Occipital lobe (tissue), 2 donors: ENCODE results near the gene TAS2R41. TPM values are rescaled to one million over a fixed set of nuclear protein-coding genes. Genes with fewer than 3 reads are reported as not detected.
"Not testable (repeated sequence)": the region's sequence is repeated elsewhere in the genome, so short reads cannot be mapped to it uniquely, and the experiment has no call there.

Source experiments
- DNase-seq: peaks from one replicate; lab custom pipeline; 2025; lab: John Stamatoyannopoulos, UW
- total RNA-seq: library from RNA; depleted of rRNA; stranded (reverse); fragments of >200 nt; gene quantifications from one replicate; pipeline ENCODE4 v1.2.3, GENCODE V29; 2014

TAS2R41 gene
- total RNA-seq, 1 donor from 2014 or later: not detected

DNA sequence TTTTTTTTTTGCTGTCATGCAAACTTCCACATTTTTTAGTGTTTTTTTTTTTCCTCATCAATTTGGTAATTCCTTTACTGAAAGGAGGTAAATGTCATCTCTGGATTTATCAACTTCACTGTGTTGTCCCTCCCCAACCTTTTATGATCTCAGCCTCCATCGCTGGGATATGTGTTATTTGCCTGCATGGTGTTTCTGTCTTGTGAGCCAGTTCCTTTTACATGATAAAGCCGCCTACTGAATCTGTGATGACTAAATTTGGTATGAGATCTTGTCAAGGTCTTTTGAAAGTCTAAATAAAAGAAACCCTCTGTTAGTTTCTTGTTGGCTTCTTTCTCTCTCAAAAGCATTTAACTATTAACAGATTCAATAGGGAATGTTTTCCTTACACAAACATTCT lies 39.3 kb downstream of the TAS2R41 start:
- DNase-seq: no peak

DNA sequence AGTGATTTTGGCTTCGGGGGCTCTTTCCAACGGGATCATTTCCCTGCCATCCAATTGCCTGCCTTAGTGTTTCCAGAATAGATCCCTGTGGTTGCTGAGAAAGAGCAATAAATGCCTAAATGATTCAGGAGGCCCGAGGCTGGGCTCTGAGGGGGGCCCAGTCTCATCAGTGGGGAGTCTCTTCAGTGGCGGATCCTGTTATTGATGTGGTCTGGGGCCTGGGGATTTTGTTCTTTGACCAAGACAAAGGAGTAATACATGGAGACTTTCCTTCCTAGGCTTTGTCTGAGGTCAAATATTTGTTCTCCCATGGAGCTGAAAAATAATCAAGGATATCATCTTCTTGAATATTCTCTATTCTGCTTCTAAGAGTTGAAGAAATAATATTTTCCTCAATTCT lies 40.8 kb downstream of the TAS2R41 start:
- DNase-seq: no peak

DNA sequence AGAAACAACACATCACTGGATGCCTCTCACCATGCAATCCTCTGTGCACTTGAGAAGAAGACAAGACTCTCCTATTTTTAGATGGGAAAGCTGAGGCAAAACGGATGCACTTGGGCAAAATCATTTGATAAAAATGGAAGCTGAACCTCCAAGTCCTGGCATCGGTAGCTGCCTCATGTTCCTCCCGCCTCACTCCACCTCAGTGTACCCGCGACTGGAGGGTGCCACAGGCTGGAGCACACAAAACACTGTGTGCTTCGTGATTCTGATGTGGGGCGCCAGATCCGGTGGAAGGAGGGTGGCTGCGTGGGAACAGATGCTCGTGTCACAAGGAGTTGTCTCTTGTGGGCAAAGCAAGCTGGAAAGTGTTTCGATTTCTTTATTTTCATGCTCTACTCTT lies 41.3 kb downstream of the TAS2R41 start:
- DNase-seq: peak; percentile 71

DNA sequence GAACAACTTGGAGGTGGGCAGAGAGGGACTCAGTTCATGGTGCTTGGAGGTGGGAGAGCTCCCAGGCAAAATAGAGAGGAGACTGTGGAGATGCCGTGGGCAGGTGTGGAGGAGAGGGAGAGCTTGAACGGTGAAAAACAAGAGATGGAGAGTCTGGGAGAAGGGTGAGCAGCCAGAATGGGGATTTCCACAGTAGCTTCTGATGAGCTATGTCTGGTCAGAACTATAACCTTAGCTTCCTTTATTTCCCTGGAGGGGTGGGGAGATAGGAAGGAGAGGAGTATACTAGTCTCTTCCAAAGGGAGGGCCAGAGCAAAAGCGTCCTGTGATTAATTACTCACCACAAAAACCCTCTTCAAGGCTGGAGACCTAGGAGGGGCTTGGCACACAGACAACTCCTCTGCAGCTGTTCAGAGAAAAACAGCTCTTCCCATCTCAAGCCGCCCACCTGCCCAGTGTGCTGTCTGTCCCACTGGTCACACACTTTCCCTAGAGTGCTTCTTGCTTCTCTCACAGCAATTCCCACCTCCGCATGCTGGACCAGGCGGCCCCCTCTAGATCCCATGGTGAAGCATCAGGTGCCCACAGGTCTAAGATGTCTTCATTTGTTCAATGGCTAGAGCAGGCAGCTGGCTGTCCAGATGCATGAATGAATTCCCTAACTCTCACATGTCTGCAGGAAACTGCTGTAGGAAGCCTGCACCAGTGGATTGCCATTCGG lies 41.9 kb downstream of the TAS2R41 start:
- DNase-seq: peak; percentile 70

DNA sequence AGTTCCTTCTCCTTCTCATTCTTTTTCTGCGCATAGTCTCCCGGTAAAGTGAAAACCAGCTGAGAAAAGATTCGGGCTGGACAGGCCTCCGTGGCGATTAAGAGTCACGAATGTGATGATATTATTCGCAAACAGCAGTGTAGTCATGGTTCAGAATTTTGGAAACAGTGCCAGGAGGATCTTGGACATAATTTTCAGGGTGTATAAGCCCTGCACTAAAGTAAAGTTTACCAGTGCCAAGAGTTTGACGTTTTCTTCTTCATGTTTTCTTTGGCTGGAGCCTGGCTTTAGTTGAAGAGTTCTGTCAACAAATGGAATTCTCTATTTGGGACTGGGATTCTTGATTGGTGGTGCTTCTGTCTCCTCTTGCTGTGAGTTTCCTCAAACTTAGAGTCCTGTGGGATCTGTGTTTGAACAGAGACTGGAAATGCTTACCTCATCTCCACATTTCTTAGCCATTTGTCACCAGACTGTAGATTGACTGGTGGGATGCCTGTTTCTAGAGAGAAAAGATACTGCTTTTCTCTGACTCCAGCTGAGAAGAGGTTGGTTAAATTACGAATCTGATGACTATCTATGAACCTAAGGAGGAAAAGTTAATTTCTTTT lies 44.7 kb downstream of the TAS2R41 start:
- not testable (repeated sequence) for DNase-seq

Other genes with a start within 250 kb of the TAS2R41 start
- 36.0 TPM for gene GSTK1, start 214.4 kb upstream of the TAS2R41 start, total RNA-seq
- 0.31 TPM for gene TMEM139, start 192.9 kb upstream of the TAS2R41 start, total RNA-seq
- 20.7 TPM for gene CASP2, start 189.5 kb upstream of the TAS2R41 start, total RNA-seq
- under 0.01 TPM for gene CLCN1, start 161.8 kb upstream of the TAS2R41 start, total RNA-seq
- 91.1 TPM for gene FAM131B, start 115.2 kb upstream of the TAS2R41 start, total RNA-seq
- 9.4 TPM for gene ZYX, start 96.5 kb upstream of the TAS2R41 start, total RNA-seq
- not detected for gene EPHA1, start 69.0 kb upstream of the TAS2R41 start, total RNA-seq
- gene TAS2R60, start 34.4 kb upstream of the TAS2R41 start, total RNA-seq: not detected
- gene CTAGE15, start 93.9 kb downstream of the TAS2R41 start, total RNA-seq: 0.47 TPM
- gene TCAF2, start 143.1 kb downstream of the TAS2R41 start, total RNA-seq: 0.78 TPM